GM12892 (cell line): ENCODE results near the gene RUSC2.

Source experiments
- POLR2A ChIP-seq: IDR thresholded peaks from 2 replicates; pipeline ENCODE4 v1.6.1; 2011; ENCODE audit warnings: low read depth, low read length, control low read depth
- POLR2AphosphoS5 ChIP-seq: IDR thresholded peaks from 2 replicates; pipeline ENCODE4 v1.6.1; 2011; ENCODE audit warnings: low read depth, low read length, control low read depth

- TF ChIP-seq POLR2AphosphoS5: no peak
- TF ChIP-seq POLR2A: no peak
Observed at GRCh38 chr9:35533398-35533797, 43.5 kb downstream of the RUSC2 start.
